Measurements from ENCODE around the gene KLHL22.

GRCh38 chr22:20499769-20500168 lies 4.2 kb upstream of the KLHL22 start:
- TF ChIP-seq CTCF (conservative IDR thresholded peaks at IDR 0.05 in 1 of 2, IDR thresholded peaks at IDR 0.05 in 1 of 2; ENCODE audit: low read depth in 1 of 2, low read length in 2 of 2), result no peak
- TF ChIP-seq EZH2 (IDR thresholded peaks at IDR 0.05; ENCODE audit: low read length, missing control alignments), result no peak
